LNCaP clone FGC (cell line): ENCODE data around the gene TNNT2.

ENCODE experiments used
- DNase-seq: peaks from one replicate; pipeline ENCODE4 v3.0.0-alpha.2; 2011; ENCODE audit warnings: low read depth
- H3K4me3 ChIP-seq: 2 replicates; pipeline ENCODE4 v1.5.1; 2011; ENCODE audit warnings: mild to moderate bottlenecking, low read depth, low read length, control low read depth
- CTCF ChIP-seq: IDR thresholded peaks from 2 replicates; pipeline ENCODE4 v1.5.1; 2012; ENCODE audit warnings: mild to moderate bottlenecking; ENCODE audit not compliant: control insufficient read depth, insufficient read depth; ENCODE audit errors: extremely low read depth

TNNT2 gene

GRCh38 chr1:201344206-201345080 is 33.0 kb downstream of the TNNT2 start:
- TF ChIP-seq CTCF = no peak
- no peak overlapping the region for H3K4me3 ChIP-seq
- DNase-seq = no peak

DNA sequence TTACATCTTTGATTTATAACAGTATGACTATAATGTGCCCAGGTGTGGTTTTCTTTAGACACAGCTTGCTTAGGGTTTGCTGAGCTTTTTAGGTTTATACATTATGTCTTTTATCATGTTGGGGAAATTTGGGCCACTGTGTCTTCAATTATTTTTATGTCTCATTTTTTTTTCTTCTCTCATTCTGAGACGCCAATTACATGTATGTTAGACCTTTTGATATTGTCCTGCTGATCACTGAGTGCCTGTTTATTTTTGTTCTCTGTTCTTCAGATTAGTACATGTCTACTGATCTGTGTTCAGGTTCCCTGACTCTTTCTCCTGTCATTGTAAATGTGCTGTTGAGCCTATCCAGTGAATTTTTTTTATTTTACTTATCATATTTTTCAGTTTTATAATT is 36.1 kb downstream of the TNNT2 start:
- TF ChIP-seq CTCF = no peak
- DNase-seq = no peak
- no peak overlapping the region for H3K4me3 ChIP-seq

DNA sequence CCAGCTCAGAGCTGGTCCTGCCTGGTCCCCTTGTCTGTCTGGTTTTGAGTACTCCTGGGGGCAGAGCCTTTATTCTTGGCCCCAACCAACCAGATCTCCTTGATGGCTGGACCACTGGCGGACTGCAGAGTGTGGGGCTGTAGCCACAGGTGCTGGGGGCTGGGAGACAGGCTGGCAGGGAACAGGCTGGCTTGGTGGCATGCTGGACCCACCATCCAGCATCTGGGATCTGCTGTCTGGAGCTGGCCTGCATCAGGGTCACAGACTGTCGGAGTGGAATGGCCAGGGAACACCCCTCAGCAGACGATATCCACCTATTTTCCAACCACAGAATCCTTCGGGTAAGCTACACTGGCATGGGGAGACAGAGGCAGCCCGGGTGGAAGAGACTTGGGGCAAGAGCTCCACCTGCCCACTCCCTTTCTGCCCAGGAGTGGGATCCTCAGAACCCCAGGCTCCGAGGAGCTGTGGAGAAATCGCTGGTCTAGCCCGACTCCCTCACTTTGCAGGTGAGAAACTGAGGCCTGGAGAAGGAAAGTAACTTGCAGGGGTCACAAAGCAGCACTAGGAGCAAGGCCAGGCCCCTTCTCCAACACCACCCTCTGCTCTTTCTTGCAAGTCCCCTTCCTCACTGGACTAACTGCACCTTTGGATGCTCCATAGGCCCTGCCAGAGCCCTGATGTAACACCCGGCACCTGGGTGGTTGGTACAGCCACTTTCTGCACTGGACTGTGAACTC is 40.6 kb downstream of the TNNT2 start:
- no peak for DNase-seq
- H3K4me3 ChIP-seq = no peak overlapping the region
- TF ChIP-seq CTCF = no peak

DNA sequence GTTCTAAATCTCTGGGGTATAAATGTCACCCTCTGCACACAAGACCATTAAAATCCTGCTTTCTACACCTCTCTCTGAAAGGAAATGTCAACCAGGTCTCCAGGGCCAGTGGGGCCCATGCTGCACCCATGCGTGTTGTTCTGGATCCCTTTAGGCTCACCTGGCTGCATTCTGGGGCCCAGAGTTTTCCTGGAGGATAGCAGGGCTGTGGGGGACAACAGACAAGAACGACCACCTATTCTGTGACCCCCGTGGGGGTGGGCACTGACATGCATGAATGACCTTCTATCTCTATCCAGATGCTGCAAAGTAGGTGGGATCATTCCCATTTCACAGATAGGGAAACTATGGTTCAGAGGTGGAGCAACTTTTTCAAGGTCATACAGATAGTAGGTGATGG is 41.6 kb downstream of the TNNT2 start:
- DNase-seq = no peak
- no peak for TF ChIP-seq CTCF
- H3K4me3 ChIP-seq = no peak overlapping the region

DNA sequence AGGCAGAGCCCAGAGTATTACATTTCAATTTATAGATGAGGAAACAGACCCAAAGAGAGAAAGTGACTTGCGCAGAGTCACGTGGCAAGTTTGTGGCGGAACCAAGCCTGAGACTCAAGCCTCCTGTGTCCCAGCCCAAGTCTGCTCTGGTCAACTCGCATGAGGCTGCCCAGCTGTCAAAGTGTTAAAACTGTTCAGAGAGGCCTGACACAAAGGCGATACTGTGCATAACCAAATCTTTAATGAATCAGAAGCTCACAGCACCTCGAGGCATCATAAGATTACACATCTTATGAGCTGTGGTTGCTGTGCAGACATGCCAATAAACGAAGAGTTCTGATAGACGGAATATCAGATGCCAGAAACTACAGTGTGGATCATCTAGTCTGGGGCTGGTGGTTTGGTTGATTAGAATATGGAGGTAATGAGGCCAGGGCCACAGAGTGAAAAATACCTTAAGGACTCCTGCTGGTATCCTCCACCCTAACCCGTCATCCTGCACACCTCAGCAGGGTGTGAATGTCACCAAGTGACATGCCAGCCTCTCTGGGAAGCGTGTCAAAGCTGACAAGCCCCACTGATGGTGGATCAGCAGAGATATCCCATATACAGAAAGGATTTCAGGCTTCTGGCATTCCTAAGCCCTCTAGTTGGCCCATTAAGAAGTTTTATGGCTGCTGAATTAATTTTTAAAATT is 42.2 kb downstream of the TNNT2 start:
- H3K4me3 ChIP-seq = no peak overlapping the region
- TF ChIP-seq CTCF = no peak
- no peak for DNase-seq

DNA sequence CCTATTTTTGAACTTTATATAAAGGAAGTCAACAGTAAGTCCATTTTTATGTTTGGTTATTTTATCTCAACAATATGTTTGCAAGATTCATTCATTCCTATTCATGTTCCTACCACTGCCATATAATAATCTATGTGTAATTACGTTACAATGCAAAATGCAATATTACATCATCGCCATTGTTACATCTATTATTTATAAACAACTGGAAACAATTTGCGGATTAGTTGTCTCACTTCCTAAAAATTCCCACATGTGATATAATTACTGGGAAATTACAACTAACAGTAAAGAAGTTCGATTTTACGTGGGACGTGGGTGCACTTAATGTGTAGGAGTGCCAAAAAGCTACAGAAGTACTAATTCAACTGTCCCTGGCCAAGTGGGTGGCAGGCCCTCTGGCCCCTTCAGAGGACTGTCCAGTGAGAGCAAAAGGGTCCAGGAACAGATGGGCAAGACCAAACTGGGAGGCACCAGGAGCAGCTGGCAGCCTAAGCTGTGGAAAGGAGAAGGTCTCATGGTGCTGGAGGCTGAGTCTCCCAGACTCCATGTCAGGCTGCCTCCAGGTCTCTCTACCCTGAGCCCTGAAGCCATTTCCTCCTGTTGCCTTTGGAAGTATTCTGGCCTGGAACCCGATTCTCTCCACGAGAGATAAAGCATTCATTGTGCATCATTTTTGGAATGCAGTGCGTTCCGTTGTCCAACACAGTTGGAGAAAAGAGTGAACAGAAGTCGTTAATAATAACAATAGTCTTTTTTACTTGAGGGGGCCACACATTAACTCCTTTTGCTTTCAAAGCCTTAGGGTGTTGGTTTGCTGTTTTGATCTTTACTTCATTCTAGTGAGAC is 42.9 kb downstream of the TNNT2 start:
- no peak for DNase-seq
- no peak for TF ChIP-seq CTCF
- H3K4me3 ChIP-seq = no peak overlapping the region
